Ramos (cell line): ENCODE measurements around the gene MICALL2.

Experiments used
- in situ Hi-C: fragments of 300-500 bp; cut with MboI; formaldehyde crosslinking; loops from one replicate; pipeline ENCODE4 v1.14.3; 2022; ENCODE audit warnings: low sequenced_read_pairs; ENCODE audit not compliant: unreplicated experiment

MICALL2 gene

GRCh38 chr7:1475393-1475792 is 16.1 kb upstream of the MICALL2 start:
- in situ Hi-C loops: no loop called here

GRCh38 chr7:1474736-1475135 is 15.5 kb upstream of the MICALL2 start:
- in situ Hi-C loops: no loop called here

- in situ Hi-C loops: no loop called here
Measured at GRCh38 chr7:1473864-1474512, 14.7 kb upstream of the MICALL2 start.

GRCh38 chr7:1470901-1471300 is 11.6 kb upstream of the MICALL2 start:
- in situ Hi-C loops: no loop called here

GRCh38 chr7:1468643-1469298 is 9.5 kb upstream of the MICALL2 start:
- in situ Hi-C loops: no loop called here

GRCh38 chr7:1468203-1468602 is 8.9 kb upstream of the MICALL2 start:
- in situ Hi-C loops: no loop called here

GRCh38 chr7:1466524-1467271 is 7.4 kb upstream of the MICALL2 start:
- in situ Hi-C loops: no loop called here

GRCh38 chr7:1464694-1465093 is 5.4 kb upstream of the MICALL2 start:
- in situ Hi-C loops: no loop called here

GRCh38 chr7:1463676-1464223 is 4.5 kb upstream of the MICALL2 start:
- in situ Hi-C loops: no loop called here

GRCh38 chr7:1461646-1462375 is 2.5 kb upstream of the MICALL2 start:
- in situ Hi-C loops: no loop called here

- in situ Hi-C loops: no loop called here
Measured at GRCh38 chr7:1460821-1461645, 1.8 kb upstream of the MICALL2 start.

- in situ Hi-C loops: no loop called here
Measured at GRCh38 chr7:1459920-1460820, 900 bp upstream of the MICALL2 start.

- in situ Hi-C loops: no loop called here
Measured at GRCh38 chr7:1459512-1459892, 232 bp upstream of the MICALL2 start.

GRCh38 chr7:1457949-1458682 is 1.2 kb downstream of the MICALL2 start:
- in situ Hi-C loops: no loop called here

- in situ Hi-C loops: no loop called here
Measured at GRCh38 chr7:1457059-1457948, 2.0 kb downstream of the MICALL2 start.

- in situ Hi-C loops: no loop called here
Measured at GRCh38 chr7:1455955-1456354, 3.3 kb downstream of the MICALL2 start.
